GM18907 (cell line): ENCODE data around the gene TSPYL6.
A peak's percentile ranks its signal among the peaks of the same experiment; 100 is the strongest.
"Not testable (repeated sequence)": the region's sequence is repeated elsewhere in the genome, so short reads cannot be mapped to it uniquely, and the experiment has no call there.

Experiments used
- ATAC-seq: cut with Tn5 transposase; IDR thresholded peaks from one replicate; pipeline ENCODE4 v1.9.1; 2021; ENCODE audit warnings: mild to moderate bottlenecking, moderate library complexity; ENCODE audit not compliant: unreplicated experiment

The TSPYL6 gene

GRCh38 chr2:54256091-54256694 lies at the start of gene TSPYL6:
TSPYL6 (minus strand) TSS chr2:54256229; CDS start chr2:54256151, 78 bp downstream.
- no peak for ATAC-seq

GRCh38 chr2:54303631-54304030 lies 47.6 kb upstream of the TSPYL6 start:
- no peak for ATAC-seq

DNA sequence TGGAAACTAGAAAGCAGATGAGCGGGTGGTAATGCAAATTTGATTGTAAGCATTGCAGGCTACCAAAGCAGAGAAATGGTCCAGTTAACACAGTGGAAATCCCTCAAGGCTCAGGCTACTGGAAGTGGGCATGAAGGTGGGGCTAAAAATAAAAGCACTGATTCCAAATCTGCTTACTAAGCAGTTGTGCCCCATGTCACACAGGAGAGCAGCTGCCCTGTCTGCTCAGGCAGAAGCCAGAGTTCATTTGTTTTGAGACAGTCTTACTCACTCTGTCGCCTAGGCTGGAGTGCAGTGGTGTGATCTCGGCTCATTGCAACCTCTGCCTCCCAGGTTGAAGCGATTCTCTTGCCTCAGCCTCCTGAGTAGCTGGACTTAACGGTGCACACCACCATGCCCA lies 42.5 kb upstream of the TSPYL6 start:
- no peak for ATAC-seq

GRCh38 chr2:54295911-54296310 lies 39.9 kb upstream of the TSPYL6 start:
- no peak for ATAC-seq

- ATAC-seq, result not testable (repeated sequence)
These were observed 38.6 kb upstream of the TSPYL6 start for GRCh38 chr2:54294665-54295064.

DNA sequence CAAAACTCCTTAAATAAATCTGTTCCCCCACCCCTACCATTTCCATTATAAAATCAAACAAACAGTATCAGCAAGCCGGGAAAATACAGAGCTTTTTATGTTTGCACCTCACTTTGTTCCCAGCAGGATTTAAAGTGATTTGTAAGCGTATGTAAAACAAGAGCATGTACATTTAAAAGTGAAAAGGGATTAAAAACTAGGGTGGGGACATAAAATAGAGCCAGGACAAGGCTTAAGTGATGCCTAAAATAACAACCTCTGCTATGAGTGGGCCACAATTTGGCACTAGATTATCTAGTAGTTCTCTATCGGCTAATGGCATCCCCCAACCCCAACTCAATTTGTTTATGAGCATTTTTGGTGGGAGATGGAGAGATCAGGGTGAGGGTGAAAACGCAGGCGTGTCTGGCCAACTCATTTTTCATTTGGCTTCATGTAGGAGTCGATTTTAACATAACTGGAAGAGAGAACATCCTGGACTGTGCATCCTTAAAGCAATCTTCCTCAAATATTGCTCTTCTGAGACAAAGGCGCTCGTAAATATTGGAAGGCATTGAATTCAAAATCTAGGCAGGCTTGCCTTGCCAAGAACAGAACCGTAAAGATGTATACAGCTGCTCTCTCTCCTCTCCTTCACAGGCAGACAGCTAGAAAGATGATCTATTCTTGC lies 34.5 kb upstream of the TSPYL6 start:
- no peak for ATAC-seq

GRCh38 chr2:54289917-54290316 lies 33.9 kb upstream of the TSPYL6 start:
- ATAC-seq, result no peak

DNA sequence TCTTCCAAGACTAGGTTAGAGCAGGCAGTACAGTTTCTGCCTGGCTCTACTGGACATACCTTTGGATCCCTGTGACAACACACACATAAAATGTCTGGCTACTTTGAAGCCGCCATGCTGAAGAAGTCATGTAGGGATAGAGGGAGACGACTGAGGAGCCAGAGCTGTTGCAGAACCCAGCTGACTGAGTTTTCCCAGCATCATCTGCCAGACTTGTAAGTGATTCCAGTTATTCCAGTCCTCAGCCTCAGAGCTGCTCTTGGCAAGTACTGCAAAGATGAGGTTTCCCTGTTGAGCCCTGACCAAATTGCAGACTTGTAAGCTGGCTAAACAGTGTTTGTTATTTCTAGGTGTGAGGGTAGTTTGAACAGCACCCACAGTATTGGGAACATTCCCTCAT lies 31.5 kb upstream of the TSPYL6 start:
- no peak for ATAC-seq

DNA sequence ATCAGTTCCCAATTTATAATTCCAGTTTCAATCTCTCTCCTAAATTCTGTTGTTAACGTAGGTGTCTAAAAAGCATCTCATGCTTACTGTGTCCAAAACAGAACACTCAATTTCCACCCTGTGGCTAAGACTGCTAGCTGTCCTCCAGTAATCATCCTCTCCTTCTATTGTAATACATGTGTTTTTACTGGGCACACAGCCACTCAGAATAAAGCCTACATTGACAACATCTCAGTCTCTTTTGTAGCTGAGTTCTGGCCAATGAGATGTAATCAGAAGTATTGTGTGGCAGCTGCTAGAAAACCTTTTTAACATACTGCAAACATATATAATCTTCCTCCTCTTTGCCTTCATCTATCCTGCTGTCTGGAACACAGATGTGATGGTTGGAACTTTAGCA lies 29.4 kb upstream of the TSPYL6 start:
- no peak for ATAC-seq

DNA sequence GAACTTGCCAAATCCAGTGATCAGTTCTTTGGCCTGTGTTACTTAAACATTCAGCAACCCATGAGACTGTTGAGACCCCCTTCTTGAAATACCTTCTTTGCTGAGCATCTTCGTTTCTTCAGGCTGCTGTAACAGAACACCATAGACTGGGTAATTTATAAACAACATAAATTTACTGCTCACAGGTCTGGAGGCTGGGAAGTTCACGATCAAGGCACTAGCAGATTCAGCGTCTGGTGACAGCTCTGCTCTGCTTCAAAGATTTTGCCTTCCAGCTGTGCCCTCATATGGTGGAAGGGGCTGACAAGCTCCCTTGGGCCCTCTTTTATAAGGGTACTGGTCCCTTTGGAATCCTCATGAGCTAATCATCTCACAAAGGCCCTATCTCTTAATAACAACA lies 28.8 kb upstream of the TSPYL6 start:
- no peak for ATAC-seq

- ATAC-seq, result no peak
These were observed 23.4 kb upstream of the TSPYL6 start for GRCh38 chr2:54279385-54279784.

DNA sequence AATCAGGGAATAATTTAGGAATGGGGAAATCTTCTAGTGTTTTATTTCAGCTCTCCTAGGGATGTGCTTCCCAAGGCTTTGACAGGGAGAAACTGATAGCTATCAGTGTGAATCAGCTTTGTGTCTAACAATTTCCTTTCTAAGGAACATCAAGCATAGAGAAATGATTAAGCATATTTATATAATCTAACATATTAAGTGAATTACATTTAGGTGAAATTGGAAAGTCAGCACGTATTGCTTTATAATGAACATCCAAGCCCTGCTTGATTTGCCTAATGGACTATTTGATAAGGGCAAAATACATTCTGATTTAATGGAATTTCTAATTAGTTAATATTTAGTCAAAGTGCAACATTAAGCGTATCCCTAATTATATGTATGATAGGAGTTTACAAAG lies 19.5 kb upstream of the TSPYL6 start:
- ATAC-seq, result no peak

DNA sequence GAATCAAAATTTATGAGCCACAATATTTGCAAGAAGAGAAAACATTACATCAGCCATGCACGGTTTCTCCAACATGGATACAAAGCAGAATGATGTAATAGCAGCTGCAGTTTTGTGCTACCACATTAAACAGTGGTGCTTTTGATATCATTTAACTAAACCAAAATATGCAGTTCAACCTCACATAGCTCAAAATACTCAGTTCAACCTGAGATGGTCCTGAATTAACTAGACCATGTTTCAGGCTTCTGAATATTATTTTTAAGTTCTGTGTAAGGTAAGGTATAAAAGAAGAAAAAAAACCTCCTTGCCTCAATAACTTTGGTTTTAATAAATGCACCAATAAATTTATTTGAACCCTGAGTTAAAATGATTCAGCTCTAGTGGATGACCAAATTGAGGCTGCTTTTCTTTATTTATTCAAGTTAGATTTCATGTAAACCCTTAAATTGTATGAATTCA lies 18.8 kb upstream of the TSPYL6 start:
- no peak for ATAC-seq

GRCh38 chr2:54271843-54272627 lies 16.0 kb upstream of the TSPYL6 start:
- peak; percentile 91 for ATAC-seq

- ATAC-seq, result peak; percentile 38
These were observed 15.2 kb upstream of the TSPYL6 start for GRCh38 chr2:54271189-54271588.

DNA sequence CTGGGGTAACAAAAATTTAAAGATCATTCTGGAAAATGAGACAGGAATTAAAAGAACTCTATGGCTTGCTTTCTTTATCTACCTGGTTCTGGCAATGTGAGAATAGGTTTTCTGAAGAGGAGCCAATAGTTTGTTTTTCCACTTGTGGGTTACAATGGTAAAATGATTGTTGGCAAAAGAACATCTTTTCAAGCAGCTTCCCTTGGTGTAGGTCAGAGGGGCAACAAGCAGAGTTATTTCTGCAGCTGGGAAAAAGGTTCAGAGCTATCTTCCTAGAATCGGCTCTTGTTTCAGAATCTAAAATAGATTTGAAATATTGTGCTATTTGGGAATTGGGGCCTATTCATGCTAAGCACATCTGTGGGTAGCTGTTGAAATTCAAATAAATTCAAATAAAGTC lies 11.5 kb upstream of the TSPYL6 start:
- ATAC-seq, result no peak

DNA sequence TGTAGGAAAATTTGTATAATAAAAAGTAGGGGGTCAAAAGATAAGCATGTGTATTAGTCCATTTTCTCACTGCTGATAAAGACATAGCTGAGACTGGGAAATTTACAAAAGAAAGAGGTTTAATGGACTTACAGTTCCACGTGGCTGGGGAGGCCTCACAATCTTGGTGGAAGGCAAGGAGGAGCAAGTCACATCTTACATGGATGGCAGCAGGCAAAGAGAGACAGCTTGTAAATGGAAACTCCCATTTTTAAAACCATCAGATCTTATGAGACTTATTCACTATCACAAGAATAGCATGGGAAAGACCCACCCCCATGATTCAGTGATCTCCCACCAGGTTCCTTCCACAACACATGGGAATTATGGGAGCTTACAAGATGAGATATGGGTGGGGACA lies 9.1 kb upstream of the TSPYL6 start:
- ATAC-seq, result not testable (repeated sequence)

DNA sequence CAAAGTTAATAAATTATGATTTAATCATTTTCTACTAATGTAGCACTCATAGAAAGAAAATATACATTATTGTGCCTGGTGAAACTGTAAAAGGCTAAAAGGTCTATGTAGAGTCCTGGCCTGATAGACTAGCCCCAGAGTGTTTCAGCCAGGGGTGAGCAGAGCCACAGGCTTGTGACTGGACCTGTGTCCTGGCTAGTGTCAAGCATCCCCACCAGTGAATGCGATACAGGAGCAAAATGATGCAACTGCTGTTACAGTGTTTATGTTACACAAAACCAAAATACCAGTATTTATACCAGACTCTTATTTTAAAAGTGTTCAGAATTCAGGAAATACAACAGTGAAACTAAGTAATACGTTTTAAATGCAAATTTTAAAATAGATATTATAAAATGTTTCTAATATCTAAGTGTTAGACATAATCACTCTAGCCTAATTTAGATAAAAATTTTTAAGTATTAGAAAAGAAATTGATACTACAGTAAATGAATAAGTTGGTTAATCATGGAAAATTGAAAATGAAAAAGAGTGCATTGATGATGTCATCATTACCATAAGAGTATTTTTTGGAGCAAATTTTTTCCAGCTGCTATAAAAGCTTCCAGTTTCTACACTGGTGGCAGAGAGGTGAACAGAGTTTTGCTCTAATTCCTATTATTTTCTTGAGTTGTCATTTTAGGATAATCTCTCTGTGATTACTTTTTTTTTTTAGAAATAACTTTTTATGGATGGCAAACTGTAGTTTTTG lies 6.2 kb upstream of the TSPYL6 start:
- ATAC-seq, result no peak

DNA sequence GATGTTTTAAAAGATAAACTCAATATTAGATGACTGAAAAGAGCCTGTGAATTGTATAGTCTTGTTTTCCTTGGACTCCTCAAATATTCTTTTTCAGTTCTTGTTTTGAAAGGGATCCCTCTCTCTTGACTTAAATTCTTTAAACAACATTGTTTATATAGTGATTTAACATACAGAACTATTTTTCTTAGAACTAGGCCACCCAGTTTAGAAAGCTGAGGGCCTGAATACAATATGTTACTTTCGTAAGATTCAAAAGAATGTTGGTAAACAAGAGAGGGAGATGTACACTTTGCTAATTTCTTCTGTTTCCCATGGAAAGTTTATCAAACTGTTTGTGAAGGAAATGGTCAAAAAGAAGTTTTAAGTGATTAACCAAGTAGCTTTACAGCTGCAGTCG lies 5.5 kb upstream of the TSPYL6 start:
- no peak for ATAC-seq

- ATAC-seq, result no peak
These were observed 4.2 kb upstream of the TSPYL6 start for GRCh38 chr2:54260241-54260595.
